NCI-H2196 treated with DMSO at 0.1 percent for 48 hours (cell line): ENCODE measurements around the gene SLC28A1.
"Not testable (repeated sequence)": the region's sequence is repeated elsewhere in the genome, so short reads cannot be mapped to it uniquely, and the experiment has no call there.

Experiments used
- DNase-seq: peaks from one replicate; lab custom pipeline; 2025; ENCODE audit not compliant: unreplicated experiment; lab: John Stamatoyannopoulos, UW

SLC28A1 gene

GRCh38 chr15:84909029-84909428 lies 24.6 kb downstream of the SLC28A1 start:
- no peak for DNase-seq

- no peak for DNase-seq
Observed at GRCh38 chr15:84909782-84910181, 25.3 kb downstream of the SLC28A1 start.

- peak; percentile 48 for DNase-seq
Observed at GRCh38 chr15:84910928-84911623, 26.6 kb downstream of the SLC28A1 start.

GRCh38 chr15:84911879-84912660 lies 27.6 kb downstream of the SLC28A1 start:
- no peak for DNase-seq

- DNase-seq: no peak
Observed at GRCh38 chr15:84913360-84913723, 28.9 kb downstream of the SLC28A1 start.

- DNase-seq: no peak
Observed at GRCh38 chr15:84914351-84914750, 29.9 kb downstream of the SLC28A1 start.

GRCh38 chr15:84914909-84915605 lies 30.6 kb downstream of the SLC28A1 start:
- peak; percentile 36 for DNase-seq

GRCh38 chr15:84915606-84915958 lies 31.1 kb downstream of the SLC28A1 start:
- DNase-seq: no peak

GRCh38 chr15:84917452-84917851 lies 33.0 kb downstream of the SLC28A1 start:
- DNase-seq: no peak

- DNase-seq: no peak
Observed at GRCh38 chr15:84919106-84919667, 34.7 kb downstream of the SLC28A1 start.

GRCh38 chr15:84921121-84921520 lies 36.7 kb downstream of the SLC28A1 start:
- no peak for DNase-seq

GRCh38 chr15:84922530-84922929 lies 38.1 kb downstream of the SLC28A1 start:
- no peak for DNase-seq

GRCh38 chr15:84924077-84924731 lies 39.7 kb downstream of the SLC28A1 start:
- no peak for DNase-seq

- DNase-seq: not testable (repeated sequence)
Observed at GRCh38 chr15:84924821-84925569, 40.5 kb downstream of the SLC28A1 start.

- DNase-seq: no peak
Observed at GRCh38 chr15:84925906-84926305, 41.4 kb downstream of the SLC28A1 start.

- no peak for DNase-seq
Observed at GRCh38 chr15:84926491-84927230, 42.2 kb downstream of the SLC28A1 start.

- no peak for DNase-seq
Observed at GRCh38 chr15:84928843-84929168, 44.3 kb downstream of the SLC28A1 start.

GRCh38 chr15:84929795-84930603 lies 45.5 kb downstream of the SLC28A1 start:
- DNase-seq: no peak
